Measurements from ENCODE around the gene SPTBN5.

SPTBN5 gene

DNA sequence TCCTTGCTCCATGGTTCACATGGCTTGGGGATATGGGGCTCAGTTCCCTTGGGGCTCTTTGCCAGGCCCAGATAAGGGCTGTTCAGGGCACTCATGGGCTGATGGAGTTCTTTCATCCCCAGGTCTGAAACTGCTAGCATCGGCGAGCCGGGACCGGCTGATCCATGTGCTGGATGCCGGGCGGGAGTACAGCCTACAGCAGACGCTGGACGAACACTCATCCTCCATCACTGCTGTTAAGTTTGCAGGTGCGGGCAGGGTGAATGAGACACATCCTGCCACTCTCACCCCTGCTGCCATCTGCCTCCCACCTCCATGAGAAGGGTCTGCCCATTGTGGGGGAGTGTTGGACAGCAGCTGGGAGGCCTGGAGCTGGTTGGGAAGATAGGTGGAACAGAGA lies 77.1 kb downstream of the SPTBN5 start:
- TF ChIP-seq, protein P1, sequence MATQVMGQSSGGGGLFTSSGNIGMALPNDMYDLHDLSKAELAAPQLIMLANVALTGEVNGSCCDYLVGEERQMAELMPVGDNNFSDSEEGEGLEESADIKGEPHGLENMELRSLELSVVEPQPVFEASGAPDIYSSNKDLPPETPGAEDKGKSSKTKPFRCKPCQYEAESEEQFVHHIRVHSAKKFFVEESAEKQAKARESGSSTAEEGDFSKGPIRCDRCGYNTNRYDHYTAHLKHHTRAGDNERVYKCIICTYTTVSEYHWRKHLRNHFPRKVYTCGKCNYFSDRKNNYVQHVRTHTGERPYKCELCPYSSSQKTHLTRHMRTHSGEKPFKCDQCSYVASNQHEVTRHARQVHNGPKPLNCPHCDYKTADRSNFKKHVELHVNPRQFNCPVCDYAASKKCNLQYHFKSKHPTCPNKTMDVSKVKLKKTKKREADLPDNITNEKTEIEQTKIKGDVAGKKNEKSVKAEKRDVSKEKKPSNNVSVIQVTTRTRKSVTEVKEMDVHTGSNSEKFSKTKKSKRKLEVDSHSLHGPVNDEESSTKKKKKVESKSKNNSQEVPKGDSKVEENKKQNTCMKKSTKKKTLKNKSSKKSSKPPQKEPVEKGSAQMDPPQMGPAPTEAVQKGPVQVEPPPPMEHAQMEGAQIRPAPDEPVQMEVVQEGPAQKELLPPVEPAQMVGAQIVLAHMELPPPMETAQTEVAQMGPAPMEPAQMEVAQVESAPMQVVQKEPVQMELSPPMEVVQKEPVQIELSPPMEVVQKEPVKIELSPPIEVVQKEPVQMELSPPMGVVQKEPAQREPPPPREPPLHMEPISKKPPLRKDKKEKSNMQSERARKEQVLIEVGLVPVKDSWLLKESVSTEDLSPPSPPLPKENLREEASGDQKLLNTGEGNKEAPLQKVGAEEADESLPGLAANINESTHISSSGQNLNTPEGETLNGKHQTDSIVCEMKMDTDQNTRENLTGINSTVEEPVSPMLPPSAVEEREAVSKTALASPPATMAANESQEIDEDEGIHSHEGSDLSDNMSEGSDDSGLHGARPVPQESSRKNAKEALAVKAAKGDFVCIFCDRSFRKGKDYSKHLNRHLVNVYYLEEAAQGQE (IDR thresholded peaks at IDR 0.05; ENCODE audit: insufficient read depth in 1 of 2, low read depth in 2 of 2, low read length in 2 of 2): no peak
- TF ChIP-seq SIN3A (IDR thresholded peaks at IDR 0.05; ENCODE audit: borderline replicate concordance, insufficient read depth, low read length) (no peak), POLR2AphosphoS5 (IDR thresholded peaks at IDR 0.05; ENCODE audit: low read depth, low read length) (no peak), TAF1 (IDR thresholded peaks at IDR 0.05; ENCODE audit: borderline replicate concordance, insufficient read depth, low read length) (no peak), FOXP2 (optimal IDR thresholded peaks at IDR 0.05; ENCODE audit: borderline replicate concordance, extremely low read depth, extremely low read length, insufficient read depth) (no peak)

DNA sequence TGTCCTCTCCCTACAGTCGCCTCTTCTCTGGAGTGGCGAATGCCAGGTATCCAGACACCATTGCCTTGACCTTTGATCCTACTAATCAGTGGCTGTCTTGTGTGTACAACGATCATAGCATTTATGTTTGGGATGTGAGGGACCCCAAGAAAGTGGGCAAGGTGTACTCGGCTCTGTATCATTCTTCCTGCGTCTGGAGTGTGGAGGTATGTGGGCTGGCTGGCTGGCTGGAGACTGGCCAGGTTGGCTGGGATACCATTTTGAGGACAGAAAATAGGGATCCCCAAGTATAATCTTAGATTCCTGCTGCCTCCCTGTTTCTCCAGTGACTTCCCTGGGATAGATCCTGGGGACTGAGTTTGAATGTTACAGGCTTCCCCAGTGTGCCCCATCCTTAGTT lies 79.3 kb downstream of the SPTBN5 start:
- no peak for TF ChIP-seq POLR2AphosphoS5 (IDR thresholded peaks at IDR 0.05; ENCODE audit: low read depth, low read length)
- TF ChIP-seq, protein P1 (IDR thresholded peaks at IDR 0.05; ENCODE audit: insufficient read depth in 1 of 2, low read depth in 2 of 2, low read length in 2 of 2): no peak
- TF ChIP-seq SIN3A (IDR thresholded peaks at IDR 0.05; ENCODE audit: borderline replicate concordance, insufficient read depth, low read length): no peak

DNA sequence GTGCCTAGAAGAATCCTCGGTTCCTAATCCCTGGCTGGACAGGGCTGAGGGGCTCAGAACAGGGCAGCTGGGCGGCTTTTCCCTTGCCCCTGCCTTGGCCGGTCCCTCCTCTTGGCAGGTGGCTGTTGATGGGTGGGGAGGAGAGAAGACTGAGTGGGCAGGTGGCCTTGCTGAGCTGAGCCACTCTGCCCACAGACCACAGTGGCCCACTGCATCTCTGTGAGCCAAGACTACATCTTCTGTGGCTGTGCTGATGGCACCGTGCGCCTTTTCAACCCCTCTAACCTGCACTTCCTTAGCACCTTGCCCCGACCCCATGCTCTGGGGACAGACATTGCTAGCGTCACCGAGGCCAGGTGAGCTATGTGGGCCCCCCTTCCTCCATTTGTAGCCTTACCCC lies 80.4 kb downstream of the SPTBN5 start:
- TF ChIP-seq FOXP2 (optimal IDR thresholded peaks at IDR 0.05; ENCODE audit: borderline replicate concordance, extremely low read depth, extremely low read length, insufficient read depth) (no peak), POLR2AphosphoS5 (IDR thresholded peaks at IDR 0.05; ENCODE audit: low read depth, low read length) (no peak), TAF1 (IDR thresholded peaks at IDR 0.05; ENCODE audit: borderline replicate concordance, insufficient read depth, low read length) (no peak), SIN3A (IDR thresholded peaks at IDR 0.05; ENCODE audit: borderline replicate concordance, insufficient read depth, low read length) (no peak)
- TF ChIP-seq, protein P1 (IDR thresholded peaks at IDR 0.05; ENCODE audit: insufficient read depth in 1 of 2, low read depth in 2 of 2, low read length in 2 of 2): no peak

DNA sequence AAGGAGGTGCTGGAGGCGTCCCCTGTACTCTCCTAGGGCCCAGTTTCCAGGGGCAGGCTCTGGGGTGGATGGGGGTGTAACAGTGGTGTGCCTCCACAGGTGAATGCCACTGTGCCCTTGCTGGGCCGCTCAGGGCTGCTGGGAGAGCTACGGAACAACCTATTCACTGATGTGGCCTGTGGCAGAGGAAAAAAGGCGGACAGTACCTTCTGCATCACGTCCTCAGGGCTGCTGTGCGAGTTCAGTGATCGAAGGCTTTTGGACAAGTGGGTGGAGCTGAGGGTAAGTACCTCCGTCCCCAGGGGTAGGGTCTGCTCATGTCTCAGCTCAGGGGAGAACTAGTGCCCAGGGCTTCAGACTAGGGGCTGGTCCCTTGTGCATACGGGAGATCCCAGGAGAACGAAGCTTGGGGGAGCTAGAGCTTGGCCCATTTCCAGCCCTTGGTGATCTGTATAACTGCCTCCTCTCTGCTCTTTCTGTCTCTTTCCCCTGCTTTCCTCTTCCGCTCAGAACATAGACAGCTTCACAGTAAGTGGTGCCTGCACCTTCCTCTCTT lies 81.0 kb downstream of the SPTBN5 start:
- TF ChIP-seq, protein P1 (IDR thresholded peaks at IDR 0.05; ENCODE audit: insufficient read depth in 1 of 2, low read depth in 2 of 2, low read length in 2 of 2): no peak
- TF ChIP-seq FOXP2 (optimal IDR thresholded peaks at IDR 0.05; ENCODE audit: borderline replicate concordance, extremely low read depth, extremely low read length, insufficient read depth): no peak
- TF ChIP-seq POLR2AphosphoS5 (IDR thresholded peaks at IDR 0.05; ENCODE audit: low read depth, low read length): no peak
- TF ChIP-seq SIN3A (IDR thresholded peaks at IDR 0.05; ENCODE audit: borderline replicate concordance, insufficient read depth, low read length): no peak
- TF ChIP-seq TAF1 (IDR thresholded peaks at IDR 0.05; ENCODE audit: borderline replicate concordance, insufficient read depth, low read length): no peak
